HG03039 (cell line): ENCODE data around the gene LIPI.
"Not testable (repeated sequence)": the region's sequence is repeated elsewhere in the genome, so short reads cannot be mapped to it uniquely, and the experiment has no call there.

ENCODE experiments used
- ATAC-seq: cut with Tn5 transposase; IDR thresholded peaks from one replicate; pipeline ENCODE4 v1.9.1; 2021; ENCODE audit warnings: mild to moderate bottlenecking, moderate library complexity; ENCODE audit not compliant: unreplicated experiment

LIPI gene

GRCh38 chr21:14075346-14076142 lies 135.2 kb downstream of the LIPI start:
- no peak for ATAC-seq

- ATAC-seq: no peak
Observed at GRCh38 chr21:14074177-14074576, 136.6 kb downstream of the LIPI start.

- no peak for ATAC-seq
Observed at GRCh38 chr21:14073615-14074014, 137.1 kb downstream of the LIPI start.

GRCh38 chr21:14072761-14073535 lies 137.8 kb downstream of the LIPI start:
- ATAC-seq: no peak

- no peak for ATAC-seq
Observed at GRCh38 chr21:14071902-14072734, 138.6 kb downstream of the LIPI start.

- no peak for ATAC-seq
Observed at GRCh38 chr21:14070968-14071367, 139.8 kb downstream of the LIPI start.

GRCh38 chr21:14070049-14070893 lies 140.5 kb downstream of the LIPI start:
- ATAC-seq: no peak

- no peak for ATAC-seq
Observed at GRCh38 chr21:14064296-14064645, 146.5 kb downstream of the LIPI start.

- not testable (repeated sequence) for ATAC-seq
Observed at GRCh38 chr21:14063620-14064295, 147.0 kb downstream of the LIPI start.

GRCh38 chr21:14062684-14063083 lies 148.1 kb downstream of the LIPI start:
- ATAC-seq: not testable (repeated sequence)

- ATAC-seq: not testable (repeated sequence)
Observed at GRCh38 chr21:14061820-14062219, 148.9 kb downstream of the LIPI start.

- ATAC-seq: not testable (repeated sequence)
Observed at GRCh38 chr21:14058995-14059627, 151.6 kb downstream of the LIPI start.
